Neural progenitor cell (in vitro differentiated cells): ENCODE results near the gene ANKRD12.

ENCODE experiments used
- CTCF ChIP-seq: fragments of 200-600 bp; sonication (generic); IDR thresholded peaks from 2 replicates; pipeline ENCODE4 v1.5.1; 2017; ENCODE audit warnings: antibody characterized with exemption, mild to moderate bottlenecking
- EZH2phosphoT487 ChIP-seq: fragments of 200-600 bp; sonication (generic); IDR thresholded peaks from 2 replicates; pipeline ENCODE4 v1.6.1; 2017; ENCODE audit warnings: antibody characterized with exemption

GRCh38 chr18:9289698-9290097 lies 153.1 kb downstream of the ANKRD12 start:
- TF ChIP-seq CTCF (no peak), EZH2phosphoT487 (no peak)
